Measurements from ENCODE around the gene CRY2.

DNA sequence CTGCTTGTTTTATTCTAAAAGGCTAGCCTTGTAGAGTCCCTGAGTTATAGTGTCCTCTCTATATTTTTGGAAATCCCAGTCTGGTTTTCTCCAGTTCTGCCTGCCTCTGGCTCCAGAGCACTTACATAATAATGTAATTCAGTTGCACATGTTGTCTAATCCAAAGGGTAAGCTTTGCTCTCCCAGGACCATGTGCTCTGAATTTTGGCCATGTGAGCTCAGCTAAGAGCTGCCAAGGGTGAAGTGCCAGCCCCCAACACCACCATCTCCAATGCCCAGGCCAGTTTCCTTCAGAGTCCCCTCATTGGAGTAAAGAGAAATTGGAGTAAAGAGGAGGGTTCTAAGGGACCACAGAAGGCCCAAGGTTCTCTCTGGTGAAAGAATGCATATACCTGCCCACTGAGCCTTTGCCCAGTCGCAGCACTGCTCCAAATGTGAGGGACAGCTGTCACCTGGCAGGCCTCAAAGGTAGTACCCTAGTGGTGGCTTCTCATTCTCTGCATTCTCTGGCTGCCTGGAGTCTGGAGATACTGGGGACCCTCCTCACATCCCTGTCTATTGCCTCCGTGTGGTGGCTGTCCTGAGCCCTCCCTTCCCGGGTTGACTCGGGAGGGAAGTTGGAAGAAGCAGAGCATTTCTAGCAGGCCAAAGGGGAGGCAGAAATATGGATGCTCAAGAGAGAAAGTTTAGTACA, 4.9 kb downstream of the CRY2 start:
- TF ChIP-seq, protein P1, sequence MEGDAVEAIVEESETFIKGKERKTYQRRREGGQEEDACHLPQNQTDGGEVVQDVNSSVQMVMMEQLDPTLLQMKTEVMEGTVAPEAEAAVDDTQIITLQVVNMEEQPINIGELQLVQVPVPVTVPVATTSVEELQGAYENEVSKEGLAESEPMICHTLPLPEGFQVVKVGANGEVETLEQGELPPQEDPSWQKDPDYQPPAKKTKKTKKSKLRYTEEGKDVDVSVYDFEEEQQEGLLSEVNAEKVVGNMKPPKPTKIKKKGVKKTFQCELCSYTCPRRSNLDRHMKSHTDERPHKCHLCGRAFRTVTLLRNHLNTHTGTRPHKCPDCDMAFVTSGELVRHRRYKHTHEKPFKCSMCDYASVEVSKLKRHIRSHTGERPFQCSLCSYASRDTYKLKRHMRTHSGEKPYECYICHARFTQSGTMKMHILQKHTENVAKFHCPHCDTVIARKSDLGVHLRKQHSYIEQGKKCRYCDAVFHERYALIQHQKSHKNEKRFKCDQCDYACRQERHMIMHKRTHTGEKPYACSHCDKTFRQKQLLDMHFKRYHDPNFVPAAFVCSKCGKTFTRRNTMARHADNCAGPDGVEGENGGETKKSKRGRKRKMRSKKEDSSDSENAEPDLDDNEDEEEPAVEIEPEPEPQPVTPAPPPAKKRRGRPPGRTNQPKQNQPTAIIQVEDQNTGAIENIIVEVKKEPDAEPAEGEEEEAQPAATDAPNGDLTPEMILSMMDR (IDR thresholded peaks at IDR 0.05; ENCODE audit: low read depth, low read length): no peak
- TF ChIP-seq EZH2phosphoT487 (IDR thresholded peaks at IDR 0.05; ENCODE audit: low read depth): no peak
